IMR-90 (cell line): ENCODE data around the gene SRD5A1. TPM values are rescaled to one million over a fixed set of nuclear protein-coding genes. Genes with fewer than 3 reads are reported as not detected.

Experiments
- ATAC-seq: fragments of 200-7000 bp; cut with Tn5 transposase; 2 replicates; pipeline ENCODE4 v1.9.1; 2020; ENCODE audit warnings: low read depth, mild to moderate bottlenecking, moderate library complexity
- BruUV-seq: library from RNA; stranded (reverse); fragments of 400-500 nt; replicated peaks from 2 replicates; lab custom pipeline; 2021; lab: Mats Ljungman, UMichigan
- CTCF ChIA-PET: fragments of 300-600 bp; formaldehyde crosslinking; extraction: SDS; loops from one replicate; lab custom pipeline; 2021; ENCODE audit warnings: antibody characterized with exemption; lab: Yijun Ruan, JAX
- POLR2A ChIA-PET: fragments of 300-600 bp; sonication (Branson Sonifier 250); formaldehyde crosslinking; loops from one replicate; lab custom pipeline; 2022; ENCODE audit warnings: antibody characterized with exemption; ENCODE audit not compliant: unreplicated experiment; lab: Charles Lee
- DNase-seq: peaks from one replicate; pipeline ENCODE4 v3.0.0; 2013
- H2AFZ ChIP-seq: replicated peaks from 2 replicates; pipeline ENCODE3; 2013; ENCODE audit warnings: low read length, mild to moderate bottlenecking; ENCODE audit not compliant: poor library complexity
- H2AK5ac ChIP-seq: 2 replicates; pipeline ENCODE4 v1.6.1; 2013; ENCODE audit warnings: low read depth, low read length, inconsistent platforms
- H2AK9ac ChIP-seq: replicated peaks from 2 replicates; pipeline ENCODE3; 2013; ENCODE audit warnings: mild to moderate bottlenecking, low read depth, low read length, moderate library complexity; ENCODE audit not compliant: poor library complexity
- H2BK120ac ChIP-seq: 2 replicates; pipeline ENCODE4 v1.6.1; 2013; ENCODE audit warnings: low read depth, low read length, inconsistent platforms
- H2BK15ac ChIP-seq: 3 replicates; pipeline ENCODE4 v1.6.1; 2013; ENCODE audit warnings: low read depth, low read length, inconsistent platforms
- H2BK20ac ChIP-seq: 2 replicates; pipeline ENCODE4 v1.6.1; 2013; ENCODE audit warnings: low read depth, mild to moderate bottlenecking, inconsistent platforms, low read length, moderate library complexity
- H2BK5ac ChIP-seq: 2 replicates; pipeline ENCODE4 v1.6.1; 2013; ENCODE audit warnings: mild to moderate bottlenecking, low read depth, low read length, inconsistent platforms; ENCODE audit not compliant: poor library complexity, severe bottlenecking
- H3K14ac ChIP-seq: replicated peaks from 2 replicates; pipeline ENCODE4 v1.6.1; 2013; ENCODE audit warnings: low read depth, low read length, inconsistent platforms
- H3K18ac ChIP-seq: 2 replicates; pipeline ENCODE4 v1.6.1; 2013; ENCODE audit warnings: low read depth, low read length, control low read depth
- H3K23ac ChIP-seq: 2 replicates; pipeline ENCODE4 v1.6.1; 2013; ENCODE audit warnings: low read depth, low read length, inconsistent platforms
- H3K27ac ChIP-seq: 2 replicates; pipeline ENCODE4 v1.5.1; 2013; ENCODE audit warnings: mild to moderate bottlenecking, control low read depth, low read length; ENCODE audit not compliant: insufficient read depth
- H3K27me3 ChIP-seq: 2 replicates; pipeline ENCODE4 v1.6.1; 2013; ENCODE audit warnings: low read length; ENCODE audit not compliant: control insufficient read depth, insufficient read depth
- H3K36me3 ChIP-seq: 2 replicates; pipeline ENCODE4 v1.6.1; 2013; ENCODE audit warnings: low read length, mixed read lengths; ENCODE audit not compliant: control insufficient read depth, insufficient read depth
- H3K4ac ChIP-seq: 2 replicates; pipeline ENCODE4 v1.6.1; 2013; ENCODE audit warnings: low read depth, low read length, inconsistent platforms
- H3K4me1 ChIP-seq: 2 replicates; pipeline ENCODE4 v1.6.1; 2013; ENCODE audit warnings: low read length, mixed read lengths; ENCODE audit not compliant: control insufficient read depth, insufficient read depth
- H3K4me2 ChIP-seq: 2 replicates; pipeline ENCODE4 v1.6.1; 2013; ENCODE audit warnings: low read depth, mild to moderate bottlenecking, control low read depth, low read length, moderate library complexity
- H3K4me3 ChIP-seq: 2 replicates; pipeline ENCODE4 v1.5.1; 2013; ENCODE audit warnings: low read depth, mild to moderate bottlenecking, control low read depth, low read length, moderate library complexity; ENCODE audit not compliant: insufficient read depth
- H3K56ac ChIP-seq: 2 replicates; pipeline ENCODE4 v1.6.1; 2013; ENCODE audit warnings: low read length, inconsistent platforms; ENCODE audit not compliant: insufficient read depth; ENCODE audit errors: extremely low read depth
- H3K79me1 ChIP-seq, 2 experiments: 2 replicates each; pipeline ENCODE4 v1.6.1; 2013; ENCODE audit warnings: low read length in 2 of 2, inconsistent platforms in 1 of 2, low read depth in 1 of 2
- H3K9ac ChIP-seq: 2 replicates; pipeline ENCODE4 v1.6.1; 2013; ENCODE audit warnings: low read depth, low read length, control low read depth
- H3K9me1 ChIP-seq: 2 replicates; pipeline ENCODE4 v1.6.1; 2013; ENCODE audit warnings: low read length, inconsistent platforms; ENCODE audit not compliant: insufficient read depth
- H3K9me3 ChIP-seq: 2 replicates; pipeline ENCODE4 v1.6.1; 2013; ENCODE audit warnings: low read length; ENCODE audit not compliant: control insufficient read depth, insufficient read depth
- H4K20me1 ChIP-seq: 2 replicates; pipeline ENCODE4 v1.6.1; 2013; ENCODE audit warnings: low read length, inconsistent platforms; ENCODE audit not compliant: insufficient read depth
- H4K5ac ChIP-seq: 2 replicates; pipeline ENCODE4 v1.6.1; 2013; ENCODE audit warnings: mild to moderate bottlenecking, low read depth, low read length, control low read depth
- H4K8ac ChIP-seq, 2 experiments: 2 replicates each; pipeline ENCODE4 v1.6.1; 2013; ENCODE audit warnings: low read depth in 2 of 2, low read length in 2 of 2, control low read depth in 1 of 2, inconsistent platforms in 1 of 2
- H4K91ac ChIP-seq: 2 replicates; pipeline ENCODE4 v1.6.1; 2013; ENCODE audit warnings: low read depth, low read length, inconsistent platforms; ENCODE audit not compliant: insufficient read depth
- BHLHE40 ChIP-seq: fragments of 150-350 bp; IDR thresholded peaks from 2 replicates; pipeline ENCODE4 v1.6.1; 2016; ENCODE audit warnings: mild to moderate bottlenecking, low read depth, low read length
- CEBPB ChIP-seq: IDR thresholded peaks from 2 replicates; pipeline ENCODE4 v1.6.1; 2012; ENCODE audit warnings: low read depth, low read length, improper control_type of control experiment
- CHD1 ChIP-seq: IDR thresholded peaks from 2 replicates; pipeline ENCODE4 v1.6.1; 2012; ENCODE audit warnings: low read depth, low read length, improper control_type of control experiment
- CTCF ChIP-seq: conservative IDR thresholded peaks from 2 replicates; pipeline ENCODE4 v1.5.1; 2012; ENCODE audit warnings: mild to moderate bottlenecking, low read depth, low read length, improper control_type of control experiment
- ELK1 ChIP-seq: fragments of 150-350 bp; IDR thresholded peaks from 2 replicates; pipeline ENCODE4 v1.6.1; 2016; ENCODE audit warnings: low read depth, mild to moderate bottlenecking, low read length, moderate library complexity, borderline replicate concordance
- FOS ChIP-seq: fragments of 150-350 bp; IDR thresholded peaks from 2 replicates; pipeline ENCODE4 v1.6.1; 2016; ENCODE audit warnings: low read depth, low read length
- MAZ ChIP-seq: IDR thresholded peaks from 2 replicates; pipeline ENCODE4 v1.6.1; 2012; ENCODE audit warnings: low read depth, mild to moderate bottlenecking, low read length, improper control_type of control experiment, moderate library complexity, borderline replicate concordance
- MXI1 ChIP-seq: IDR thresholded peaks from 2 replicates; pipeline ENCODE4 v1.6.1; 2012; ENCODE audit warnings: low read depth, mild to moderate bottlenecking, low read length, moderate library complexity, borderline replicate concordance
- NFE2L2 ChIP-seq: fragments of 150-350 bp; IDR thresholded peaks from 2 replicates; pipeline ENCODE4 v1.6.1; 2016; ENCODE audit warnings: low read depth, mild to moderate bottlenecking, low read length
- POLR2A ChIP-seq: IDR thresholded peaks from 2 replicates; pipeline ENCODE4 v1.6.1; 2012; ENCODE audit warnings: mild to moderate bottlenecking, low read depth, low read length
- RAD21 ChIP-seq: IDR thresholded peaks from 2 replicates; pipeline ENCODE4 v1.6.1; 2012; ENCODE audit warnings: low read length, improper control_type of control experiment
- RCOR1 ChIP-seq: IDR thresholded peaks from 2 replicates; pipeline ENCODE4 v1.6.1; 2012; ENCODE audit warnings: mild to moderate bottlenecking, low read length, improper control_type of control experiment; ENCODE audit not compliant: insufficient replicate concordance
- RFX5 ChIP-seq: IDR thresholded peaks from 2 replicates; pipeline ENCODE4 v1.8.0; 2012; ENCODE audit warnings: low read depth, mild to moderate bottlenecking, low read length, moderate library complexity
- SMC3 ChIP-seq: fragments of 150-350 bp; IDR thresholded peaks from 2 replicates; pipeline ENCODE4 v1.6.1; 2016; ENCODE audit warnings: low read depth, mild to moderate bottlenecking, antibody characterized with exemption, low read length, moderate library complexity
- USF2 ChIP-seq: fragments of 150-350 bp; IDR thresholded peaks from 2 replicates; pipeline ENCODE4 v1.6.1; 2017; ENCODE audit warnings: mild to moderate bottlenecking, antibody characterized with exemption, low read length, low read depth
- WGBS, 2 experiments: methylation state at CpG; one replicate each; pipeline versions ENCODE4 v1.1.5 to v1.1.7; 2013; ENCODE audit warnings: missing lambda C conversion rate in 2 of 2; ENCODE audit not compliant: insufficient read length in 1 of 2; ENCODE audit errors: extremely low coverage in 2 of 2; 5-methylcytosine and 5-hydroxymethylcytosine counted together
- dilution Hi-C: fragments of 300-500 bp; cut with HindIII; formaldehyde crosslinking; loops from one replicate; pipeline ENCODE4 v1.14.3; 2018; ENCODE audit warnings: low sequenced_read_pairs; ENCODE audit not compliant: unreplicated experiment
- in situ Hi-C: fragments of 300-500 bp; cut with MboI; formaldehyde crosslinking; loops from 3 replicates; pipeline ENCODE4 v1.14.3; 2019; ENCODE audit warnings: low sequenced_read_pairs, inconsistent platforms, mixed read lengths
- intact Hi-C: fragments of 100-400 bp; cut with micrococcal nuclease; formaldehyde crosslinking; loops from 2 replicates; pipeline ENCODE4 v1.10.0; 2022
- polyA plus RNA-seq, 3 experiments: library from polyadenylated mRNA; depleted of rRNA; stranded (reverse); fragments of >200 nt; gene quantifications; 2 replicates each; pipeline ENCODE4 v1.2.3, GENCODE V29; 2012; ENCODE audit warnings: low replicate concordance in 1 of 3
- total RNA-seq: library from RNA; depleted of rRNA; stranded (reverse); fragments of >200 nt; gene quantifications from 2 replicates; pipeline ENCODE4 v1.2.3, GENCODE V29; 2012

SRD5A1 gene
- total and polyA plus RNA-seq, 2 of the 4 experiments (the other 2 are of a cell fraction) = 6.3 to 18.2 TPM

GRCh38 chr5:6702633-6703032 lies 69.4 kb downstream of the SRD5A1 start:
- POLR2A ChIA-PET = no interaction called here

More at GRCh38 chr5:6702633-6703032, 69.4 kb downstream of the SRD5A1 start:
- TF ChIP-seq CTCF (no peak), MXI1 (no peak), RFX5 (no peak), CEBPB (no peak), SMC3 (no peak), CHD1 (no peak), RCOR1 (no peak), BHLHE40 (no peak), FOS (no peak), MAZ (no peak), POLR2A (no peak), ELK1 (no peak), RAD21 (no peak), USF2 (no peak), NFE2L2 (no peak)
- Histone ChIP-seq H3K56ac (no peak overlapping the region), H3K4me2 (no peak overlapping the region), H4K5ac (no peak overlapping the region), H4K8ac (no peak overlapping the region), H3K4ac (no peak overlapping the region), H3K4me3 (no peak overlapping the region), H2BK5ac (no peak overlapping the region), H4K20me1 (no peaks in the 10 kb centered on the region), H3K23ac (no peak overlapping the region), H2AFZ (no peak overlapping the region), H3K9me1 (peaks cover 16% of the 10 kb centered on the region), H2AK5ac (no peak overlapping the region), H4K91ac (no peak overlapping the region), H2BK20ac (no peak overlapping the region), H3K36me3 (no peaks in the 10 kb centered on the region), H3K4me1 (peaks cover 20% of the 10 kb centered on the region), H2AK9ac (no peak overlapping the region), H3K9me3 (no peaks in the 10 kb centered on the region), H3K14ac (no peak overlapping the region), H3K79me1 (peaks cover 0 to 9% of the 10 kb centered on the region in 2 experiments; a peak in 2 of 4 replicates), H3K27ac (no peak overlapping the region), H3K27me3 (peaks cover 8% of the 10 kb centered on the region; the same call in 1 of the 2 replicates), H3K9ac (no peak overlapping the region), H3K18ac (no peak overlapping the region), H2BK120ac (no peak overlapping the region), H2BK15ac (peak overlapping the region; percentile 6; the same call in 1 of the 3 replicates)
- DNase-seq (no peak), ATAC-seq (no peak)
- WGBS, 2 experiments = no CpG with 5 or more reads among the region's 6 CpGs
- CTCF ChIA-PET = no interaction called here
- BruUV-seq = no TSS peak
- intact Hi-C loops (no loop called here), dilution Hi-C loops (no loop called here), in situ Hi-C loops (no loop called here)
